ENCODE measurements around the gene CTBP2. TPM values are rescaled to one million over a fixed set of nuclear protein-coding genes. Genes with fewer than 3 reads are reported as not detected.

Gene CTBP2
- total and polyA plus RNA-seq, 4 donors = 19.2 to 80.6 (median 63.2) TPM

- 95 to 96% methylated on average over 4 of the region's 4 CpGs for WGBS, 2 donors
- no peak for DNase-seq
Measured at GRCh38 chr10:125136087-125136486, 24.3 kb downstream of the CTBP2 start.

GRCh38 chr10:125135771-125136035 lies 24.7 kb downstream of the CTBP2 start:
- Histone ChIP-seq H3K9ac (ENCODE audit: insufficient read depth in 1 of 2, low read length in 2 of 2) (no peak overlapping the region), H3K9me3 (ENCODE audit: control insufficient read depth in 4 of 4, insufficient read depth in 3 of 4, low read length in 3 of 4) (no peaks in the 10 kb centered on the region), H3K4me1 (ENCODE audit: control insufficient read depth in 5 of 5, insufficient read depth in 5 of 5, low read length in 5 of 5) (peaks cover 0 to 39% (median 6%) of the 10 kb centered on the region in 5 donors), H3K27me3 (ENCODE audit: control insufficient read depth in 3 of 3, insufficient read depth in 3 of 3, low read length in 2 of 3) (no peaks in the 10 kb centered on the region), H3K4me3 (no peak overlapping the region), H3K27ac (ENCODE audit: low read depth in 1 of 2, low read length in 1 of 2) (no peak overlapping the region), H3K36me3 (ENCODE audit: control insufficient read depth in 4 of 4, insufficient read depth in 4 of 4, low read length in 4 of 4) (peaks cover 0 to 24% (median 15%) of the 10 kb centered on the region in 4 donors)
- no peak for ATAC-seq (ENCODE audit: insufficient read depth, low FRiP score)
- TF ChIP-seq CTCF (IDR thresholded peaks at IDR 0.05; ENCODE audit: control extremely low read depth, extremely low read depth) = no peak
- WGBS, 2 donors = 92 to 97% methylated on average over 6 of the region's 6 CpGs
- DNase-seq = no peak

More at GRCh38 chr10:125136087-125136486, 24.3 kb downstream of the CTBP2 start:
- H3K9me3 ChIP-seq (ENCODE audit: control insufficient read depth in 4 of 4, insufficient read depth in 3 of 4, low read length in 3 of 4) = no peaks in the 10 kb centered on the region
- TF ChIP-seq CTCF (IDR thresholded peaks at IDR 0.05; ENCODE audit: control extremely low read depth, extremely low read depth) = no peak
- no peaks in the 10 kb centered on the region for H3K27me3 ChIP-seq (ENCODE audit: control insufficient read depth in 3 of 3, insufficient read depth in 3 of 3, low read length in 2 of 3)
- no peak for ATAC-seq (ENCODE audit: insufficient read depth, low FRiP score)
- no peak overlapping the region for H3K9ac ChIP-seq (ENCODE audit: insufficient read depth in 1 of 2, low read length in 2 of 2)
- H3K4me1 ChIP-seq (ENCODE audit: control insufficient read depth in 5 of 5, insufficient read depth in 5 of 5, low read length in 5 of 5) = peaks cover 0 to 37% (median 6%) of the 10 kb centered on the region in 5 donors
- H3K4me3 ChIP-seq = no peak overlapping the region
- H3K36me3 ChIP-seq (ENCODE audit: control insufficient read depth in 4 of 4, insufficient read depth in 4 of 4, low read length in 4 of 4) = peaks cover 0 to 21% (median 13%) of the 10 kb centered on the region in 4 donors
- peak overlapping the region in 1 of 2 donors; percentile 14 for H3K27ac ChIP-seq (ENCODE audit: low read depth in 1 of 2, low read length in 1 of 2)

- Histone ChIP-seq H3K27ac (ENCODE audit: low read depth in 1 of 2, low read length in 1 of 2) (no peak overlapping the region), H3K9me3 (ENCODE audit: control insufficient read depth in 4 of 4, insufficient read depth in 3 of 4, low read length in 3 of 4) (no peaks in the 10 kb centered on the region), H3K4me3 (no peak overlapping the region), H3K36me3 (ENCODE audit: control insufficient read depth in 4 of 4, insufficient read depth in 4 of 4, low read length in 4 of 4) (peaks cover 0 to 29% (median 15%) of the 10 kb centered on the region in 4 donors), H3K27me3 (ENCODE audit: control insufficient read depth in 3 of 3, insufficient read depth in 3 of 3, low read length in 2 of 3) (no peaks in the 10 kb centered on the region), H3K4me1 (ENCODE audit: control insufficient read depth in 5 of 5, insufficient read depth in 5 of 5, low read length in 5 of 5) (peaks cover 0 to 43% (median 6%) of the 10 kb centered on the region in 5 donors), H3K9ac (ENCODE audit: insufficient read depth in 1 of 2, low read length in 2 of 2) (no peak overlapping the region)
- DNase-seq = no peak
- no peak for ATAC-seq (ENCODE audit: insufficient read depth, low FRiP score)
- 84 to 93% methylated on average over 20 of the region's 20 CpGs for WGBS, 2 donors
- TF ChIP-seq CTCF (IDR thresholded peaks at IDR 0.05; ENCODE audit: control extremely low read depth, extremely low read depth) = no peak
Measured at GRCh38 chr10:125134916-125135770, 25.2 kb downstream of the CTBP2 start.
